T-helper 9 cell (primary cell): ENCODE results near the gene PJA1.

Experiments used
- DNase-seq: peaks from one replicate; pipeline ENCODE4 v3.0.0-alpha.2; 2020
- total RNA-seq, 2 donors: gene quantifications; one replicate each; lab custom pipeline; 2026; lab: John Stamatoyannopoulos, UW

Gene PJA1
- total RNA-seq = 31.1 to 48.6 reads per million in 2 donors

GRCh38 chrX:69165087-69165651 is at the start of gene PJA1:
TSS of gene PJA1 (minus strand) at chrX:69165453. CDS start at chrX:69163073, 2,380 bp downstream.
- DNase-seq = peak; percentile 52

- no peak for DNase-seq
These were observed 49.2 kb upstream of the PJA1 start for GRCh38 chrX:69214463-69214862.

GRCh38 chrX:69211701-69212100 is 46.4 kb upstream of the PJA1 start:
- no peak for DNase-seq

GRCh38 chrX:69210581-69210980 is 45.3 kb upstream of the PJA1 start:
- no peak for DNase-seq

GRCh38 chrX:69207216-69207615 is 42.0 kb upstream of the PJA1 start:
- DNase-seq = no peak

- no peak for DNase-seq
These were observed 38.4 kb upstream of the PJA1 start for GRCh38 chrX:69203638-69204037.

- DNase-seq = no peak
These were observed 32.4 kb upstream of the PJA1 start for GRCh38 chrX:69197690-69198089.

- DNase-seq = no peak
These were observed 31.4 kb upstream of the PJA1 start for GRCh38 chrX:69196666-69197065.

GRCh38 chrX:69195810-69196209 is 30.6 kb upstream of the PJA1 start:
- no peak for DNase-seq

GRCh38 chrX:69195192-69195591 is 29.9 kb upstream of the PJA1 start:
- no peak for DNase-seq

- no peak for DNase-seq
These were observed 27.4 kb upstream of the PJA1 start for GRCh38 chrX:69192603-69193002.

GRCh38 chrX:69189576-69190371 is 24.5 kb upstream of the PJA1 start:
- DNase-seq = no peak

GRCh38 chrX:69186651-69187050 is 21.4 kb upstream of the PJA1 start:
- no peak for DNase-seq

- DNase-seq = no peak
These were observed 20.6 kb upstream of the PJA1 start for GRCh38 chrX:69185886-69186285.

- DNase-seq = no peak
These were observed 19.9 kb upstream of the PJA1 start for GRCh38 chrX:69185141-69185540.

GRCh38 chrX:69182818-69183380 is 17.6 kb upstream of the PJA1 start:
- DNase-seq = no peak

- no peak for DNase-seq
These were observed 14.2 kb upstream of the PJA1 start for GRCh38 chrX:69179380-69179911.

GRCh38 chrX:69178592-69178991 is 13.3 kb upstream of the PJA1 start:
- no peak for DNase-seq

GRCh38 chrX:69177511-69178162 is 12.4 kb upstream of the PJA1 start:
- no peak for DNase-seq

- DNase-seq = no peak
These were observed 10.8 kb upstream of the PJA1 start for GRCh38 chrX:69176053-69176452.

- no peak for DNase-seq
These were observed 8.7 kb upstream of the PJA1 start for GRCh38 chrX:69173906-69174305.

GRCh38 chrX:69172937-69173336 is 7.7 kb upstream of the PJA1 start:
- DNase-seq = no peak

GRCh38 chrX:69170319-69170718 is 5.1 kb upstream of the PJA1 start:
- DNase-seq = no peak
